ENCODE data around the gene ASH1L.

DNA sequence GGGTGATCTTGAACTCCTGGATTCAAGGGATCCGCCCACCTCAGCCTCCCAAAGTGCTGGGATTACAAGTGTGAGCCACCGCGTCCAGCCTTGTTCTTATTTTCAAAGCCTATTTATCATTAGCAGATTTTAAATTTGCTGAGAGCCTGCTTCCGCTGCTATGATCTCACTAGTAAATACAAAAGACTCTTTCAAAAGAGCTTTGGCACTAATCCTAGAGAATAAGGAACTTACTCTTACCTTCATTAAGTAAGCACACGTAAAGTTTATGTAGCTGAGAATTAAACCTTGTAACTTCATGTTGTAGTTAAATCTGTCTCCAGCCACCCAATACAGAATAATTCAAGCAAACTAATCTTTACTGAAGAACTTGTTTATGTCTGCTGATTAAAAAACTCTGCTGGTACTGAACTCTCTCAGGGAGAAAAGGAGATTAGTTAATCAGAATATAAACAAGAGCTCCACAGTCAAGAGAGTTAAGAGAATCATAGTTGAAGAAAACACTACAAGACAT is 169.6 kb downstream of the ASH1L start:
- TF ChIP-seq, protein P1, sequence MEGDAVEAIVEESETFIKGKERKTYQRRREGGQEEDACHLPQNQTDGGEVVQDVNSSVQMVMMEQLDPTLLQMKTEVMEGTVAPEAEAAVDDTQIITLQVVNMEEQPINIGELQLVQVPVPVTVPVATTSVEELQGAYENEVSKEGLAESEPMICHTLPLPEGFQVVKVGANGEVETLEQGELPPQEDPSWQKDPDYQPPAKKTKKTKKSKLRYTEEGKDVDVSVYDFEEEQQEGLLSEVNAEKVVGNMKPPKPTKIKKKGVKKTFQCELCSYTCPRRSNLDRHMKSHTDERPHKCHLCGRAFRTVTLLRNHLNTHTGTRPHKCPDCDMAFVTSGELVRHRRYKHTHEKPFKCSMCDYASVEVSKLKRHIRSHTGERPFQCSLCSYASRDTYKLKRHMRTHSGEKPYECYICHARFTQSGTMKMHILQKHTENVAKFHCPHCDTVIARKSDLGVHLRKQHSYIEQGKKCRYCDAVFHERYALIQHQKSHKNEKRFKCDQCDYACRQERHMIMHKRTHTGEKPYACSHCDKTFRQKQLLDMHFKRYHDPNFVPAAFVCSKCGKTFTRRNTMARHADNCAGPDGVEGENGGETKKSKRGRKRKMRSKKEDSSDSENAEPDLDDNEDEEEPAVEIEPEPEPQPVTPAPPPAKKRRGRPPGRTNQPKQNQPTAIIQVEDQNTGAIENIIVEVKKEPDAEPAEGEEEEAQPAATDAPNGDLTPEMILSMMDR (IDR thresholded peaks at IDR 0.05): no peak
- no peak for TF ChIP-seq POLR2A (IDR thresholded peaks at IDR 0.05; ENCODE audit: low read depth)
- no peak for TF ChIP-seq EP300 (IDR thresholded peaks at IDR 0.05)
